GM19043 (cell line): Measurements from ENCODE around the gene MYO1E.
"Not testable (repeated sequence)": the region's sequence is repeated elsewhere in the genome, so short reads cannot be mapped to it uniquely, and the experiment has no call there.

Experiments
- ATAC-seq: cut with Tn5 transposase; IDR thresholded peaks from one replicate; pipeline ENCODE4 v1.9.1; 2021; ENCODE audit warnings: low read depth; ENCODE audit not compliant: unreplicated experiment

The MYO1E gene

DNA sequence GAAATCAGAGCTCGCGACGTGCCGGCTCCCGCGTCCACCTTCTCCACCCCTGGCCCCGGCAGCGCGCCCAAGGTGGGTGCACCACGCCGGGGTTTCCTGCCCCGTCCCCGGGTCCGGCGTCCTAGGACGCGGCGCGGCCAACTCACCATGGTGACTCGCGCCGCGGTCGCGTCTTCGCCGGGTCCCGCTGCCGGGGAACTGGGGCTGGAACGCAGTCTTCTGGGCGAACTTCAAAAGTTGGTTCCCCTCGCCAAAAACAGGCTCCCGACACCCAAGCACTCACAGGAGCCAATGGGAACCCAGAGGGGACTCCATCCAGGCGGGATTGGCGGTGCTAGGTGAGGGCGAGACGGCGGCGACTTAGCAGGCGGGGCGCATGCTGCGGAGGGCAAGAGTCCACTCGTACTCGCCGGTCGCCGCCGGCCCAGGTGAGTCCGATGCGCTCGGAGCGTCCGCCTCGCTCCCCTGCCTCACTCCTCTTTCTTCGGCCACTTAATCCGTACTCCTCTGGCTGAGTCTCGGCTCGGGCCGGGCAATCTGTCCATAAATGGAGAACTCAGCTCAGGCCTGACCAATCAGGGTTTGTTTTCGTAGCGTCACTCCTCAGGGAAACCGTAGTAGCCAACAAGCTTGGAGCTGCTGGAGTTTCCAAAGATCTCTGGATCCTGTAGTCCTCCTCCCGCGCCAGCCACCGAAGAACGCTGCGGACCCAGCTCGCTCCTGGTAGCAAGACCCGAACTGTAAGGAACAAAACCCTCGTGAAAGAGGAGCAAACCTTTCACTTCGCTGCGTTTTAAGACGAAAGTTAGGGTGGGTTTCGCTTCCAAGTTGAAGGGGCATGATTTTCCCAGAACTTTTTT is at the start of gene MYO1E:
MYO1E (minus strand) TSS at position 520 of the 860 bp plus-strand sequence; CDS start at position 149, 371 bp downstream.
- peak; percentile 48 for ATAC-seq

DNA sequence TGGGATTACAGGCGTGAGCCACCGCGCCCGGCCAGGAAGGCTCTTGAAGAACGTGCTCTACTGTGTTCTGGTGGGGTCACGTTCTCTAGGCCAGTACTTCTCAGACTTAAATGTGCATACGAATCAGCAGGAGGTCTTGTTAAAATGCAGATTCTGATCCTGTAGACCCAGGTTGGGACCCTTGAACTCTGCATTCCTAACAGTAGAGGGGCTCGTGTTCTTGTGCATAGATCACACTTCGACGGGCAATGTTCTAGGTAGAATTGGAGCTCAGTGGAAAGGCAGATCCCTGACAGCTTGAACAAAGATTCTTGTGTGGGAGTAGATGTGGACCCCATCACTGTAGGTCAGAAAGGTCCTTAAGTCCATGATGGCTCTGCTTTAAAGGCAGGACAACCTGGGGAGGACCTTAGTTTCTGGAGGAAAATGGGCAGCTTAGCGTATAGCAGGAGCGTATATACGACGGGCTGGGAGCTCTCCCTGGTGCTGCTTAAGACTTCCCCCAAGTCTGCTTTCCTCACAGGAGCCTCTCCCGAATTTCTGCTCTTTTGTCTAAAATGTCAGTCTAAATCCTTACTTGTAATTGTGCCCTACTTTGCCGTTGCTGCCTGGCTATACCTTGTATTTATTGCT is 48.4 kb upstream of the MYO1E start:
- ATAC-seq, result no peak

DNA sequence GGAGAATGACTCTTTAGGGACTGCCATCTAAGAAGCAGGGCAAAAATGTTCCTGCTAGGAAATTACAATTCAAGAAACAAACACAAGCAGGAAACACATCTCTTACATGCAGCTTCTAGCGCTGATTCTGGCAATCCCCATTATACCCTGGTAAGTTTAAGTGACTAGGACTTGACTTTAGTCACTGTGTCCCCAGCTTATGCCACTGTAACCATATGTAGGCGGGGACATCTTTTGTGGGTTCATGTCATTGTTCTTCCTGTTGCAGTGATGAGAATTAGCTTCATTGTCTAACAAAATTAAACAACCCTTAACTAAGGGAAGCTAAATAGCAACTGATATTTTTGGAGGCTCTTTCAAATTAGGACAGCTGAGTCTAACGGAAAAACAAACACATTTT is 47.4 kb upstream of the MYO1E start:
- ATAC-seq, result no peak

DNA sequence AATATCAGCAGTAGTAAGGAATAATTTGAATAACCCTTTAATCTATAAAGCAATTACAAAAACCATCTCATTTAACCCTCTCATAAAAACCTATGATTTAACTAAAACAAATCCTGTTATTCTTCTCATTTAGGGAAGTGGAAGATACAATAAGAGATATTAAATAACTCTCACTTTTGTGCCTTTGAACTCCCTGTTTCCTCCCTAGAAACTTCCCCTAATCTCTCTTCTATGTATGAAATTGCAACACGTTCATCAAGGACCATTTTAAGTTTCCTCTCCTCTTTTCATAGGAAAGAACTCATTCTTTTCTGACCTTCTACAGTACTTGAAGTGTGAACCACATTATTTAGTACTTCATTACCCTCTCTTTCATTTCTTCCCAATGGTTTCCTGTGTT is 46.5 kb upstream of the MYO1E start:
- ATAC-seq, result no peak

DNA sequence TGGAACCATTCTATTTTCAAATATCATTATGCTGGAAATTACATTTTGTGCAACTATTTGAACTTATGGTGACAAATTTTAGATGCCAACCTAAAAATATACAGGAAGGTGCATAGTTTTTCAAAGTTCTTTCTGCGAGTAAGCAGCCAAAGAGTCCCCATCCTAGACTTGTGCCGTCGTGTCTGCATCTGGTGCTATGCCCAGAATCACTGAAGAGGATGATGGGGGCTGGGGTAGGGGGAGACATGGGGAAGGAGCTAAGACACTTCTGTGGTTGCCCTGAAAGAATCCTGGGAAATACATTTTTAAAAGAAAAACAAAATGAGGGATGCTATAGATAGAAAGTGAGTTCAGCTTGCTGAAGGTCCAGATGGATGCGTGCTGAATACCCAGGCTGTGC is 44.1 kb upstream of the MYO1E start:
- no peak for ATAC-seq

DNA sequence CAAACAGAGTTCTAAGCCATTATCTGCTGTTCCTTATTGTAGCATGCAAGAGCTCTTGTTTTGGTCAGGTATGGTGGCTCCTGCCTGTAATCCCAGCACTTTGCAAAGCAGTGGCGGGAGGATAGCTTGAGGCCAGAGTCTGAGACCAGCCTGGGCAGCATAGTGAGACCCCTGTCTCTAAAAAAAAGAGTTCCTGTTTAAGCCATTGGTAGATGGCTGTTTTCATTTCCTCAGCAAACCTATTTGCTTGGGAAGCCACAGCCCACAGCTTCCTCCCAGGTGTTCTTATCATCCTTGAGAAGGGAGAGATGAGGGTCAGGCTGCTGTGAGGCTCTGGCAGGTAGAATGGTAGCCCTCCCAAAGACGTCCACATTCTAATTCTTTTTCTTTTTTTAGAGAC is 40.9 kb upstream of the MYO1E start:
- ATAC-seq, result no peak

DNA sequence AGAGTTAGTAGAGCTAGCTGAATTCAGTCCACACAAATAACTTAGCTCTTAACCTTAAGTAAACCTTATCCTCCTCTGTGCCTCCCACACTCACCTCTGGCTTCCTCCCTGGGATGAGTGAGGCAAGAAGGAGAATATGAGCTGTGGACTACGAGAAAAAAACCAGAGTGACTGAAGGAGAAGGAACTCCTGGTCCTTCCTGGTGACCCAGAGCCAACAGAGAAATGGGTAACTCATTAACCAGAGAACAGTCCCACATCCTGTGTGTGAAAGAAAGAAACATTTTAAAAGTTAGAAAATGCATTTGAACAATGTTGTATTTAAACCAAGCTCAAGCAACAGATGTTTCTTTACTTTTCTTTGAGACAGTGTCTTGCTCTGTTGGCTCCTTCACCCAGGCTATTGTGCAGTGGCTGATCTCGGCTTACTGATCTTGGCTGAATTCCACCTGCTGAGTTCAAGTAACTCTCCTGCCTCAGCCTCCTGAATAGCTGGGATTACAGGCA is 37.8 kb upstream of the MYO1E start:
- no peak for ATAC-seq

DNA sequence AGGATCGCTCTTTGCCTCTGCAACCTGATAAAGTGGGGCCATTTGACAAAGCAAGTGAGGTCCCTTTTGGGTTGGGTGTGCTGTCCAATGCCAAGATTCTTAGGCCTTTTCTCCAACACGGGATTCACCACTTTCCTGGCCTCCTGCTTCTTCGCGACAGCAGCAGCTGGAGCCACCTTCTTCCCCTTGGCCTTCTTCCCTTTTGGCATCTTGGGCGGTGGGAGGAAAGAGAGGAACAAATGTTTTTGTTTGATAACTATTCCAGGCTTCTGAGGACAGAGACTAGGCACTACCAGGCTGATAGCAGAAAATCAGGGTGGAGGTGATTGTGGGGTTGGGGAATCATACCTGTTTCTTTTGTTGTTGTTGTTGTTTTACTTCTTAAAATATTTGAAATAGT is 35.3 kb upstream of the MYO1E start:
- no peak for ATAC-seq

DNA sequence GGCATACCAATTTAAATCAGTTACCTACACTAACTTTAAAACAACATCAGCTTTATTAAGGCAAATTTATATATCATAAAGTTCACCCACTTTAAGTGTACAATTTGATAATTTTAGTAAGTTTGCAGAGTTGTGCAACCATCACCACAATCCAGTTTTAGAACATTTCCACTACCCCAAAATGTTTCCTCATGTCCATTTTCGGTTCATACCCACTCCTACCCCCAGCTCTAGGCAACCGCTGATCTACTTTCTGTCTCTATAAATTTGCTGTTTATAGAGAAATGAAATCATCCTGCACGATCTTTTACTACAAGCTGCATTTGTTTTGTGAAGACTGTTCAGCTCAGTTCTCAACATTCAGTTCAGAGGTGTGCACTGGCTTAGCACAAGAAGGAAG is 33.8 kb upstream of the MYO1E start:
- no peak for ATAC-seq

DNA sequence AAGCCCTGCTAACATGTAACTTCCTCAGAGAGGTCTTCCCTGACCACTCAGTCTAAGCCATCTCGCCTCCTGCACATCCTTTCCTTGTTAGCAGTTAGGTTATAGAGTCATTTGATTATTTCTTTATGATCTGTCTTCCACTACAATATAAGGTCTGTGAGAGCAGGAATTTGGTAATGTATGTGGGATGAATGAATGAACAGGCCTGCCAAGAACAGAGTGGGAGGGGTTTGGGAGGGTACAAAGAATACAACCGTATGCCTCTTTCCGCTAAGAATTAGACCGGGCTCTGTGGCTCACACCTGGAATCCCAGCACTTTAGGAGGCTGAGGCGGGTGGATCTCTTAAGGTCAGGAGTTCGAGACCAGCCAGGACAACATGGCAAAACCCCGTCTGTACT is 32.4 kb upstream of the MYO1E start:
- no peak for ATAC-seq

DNA sequence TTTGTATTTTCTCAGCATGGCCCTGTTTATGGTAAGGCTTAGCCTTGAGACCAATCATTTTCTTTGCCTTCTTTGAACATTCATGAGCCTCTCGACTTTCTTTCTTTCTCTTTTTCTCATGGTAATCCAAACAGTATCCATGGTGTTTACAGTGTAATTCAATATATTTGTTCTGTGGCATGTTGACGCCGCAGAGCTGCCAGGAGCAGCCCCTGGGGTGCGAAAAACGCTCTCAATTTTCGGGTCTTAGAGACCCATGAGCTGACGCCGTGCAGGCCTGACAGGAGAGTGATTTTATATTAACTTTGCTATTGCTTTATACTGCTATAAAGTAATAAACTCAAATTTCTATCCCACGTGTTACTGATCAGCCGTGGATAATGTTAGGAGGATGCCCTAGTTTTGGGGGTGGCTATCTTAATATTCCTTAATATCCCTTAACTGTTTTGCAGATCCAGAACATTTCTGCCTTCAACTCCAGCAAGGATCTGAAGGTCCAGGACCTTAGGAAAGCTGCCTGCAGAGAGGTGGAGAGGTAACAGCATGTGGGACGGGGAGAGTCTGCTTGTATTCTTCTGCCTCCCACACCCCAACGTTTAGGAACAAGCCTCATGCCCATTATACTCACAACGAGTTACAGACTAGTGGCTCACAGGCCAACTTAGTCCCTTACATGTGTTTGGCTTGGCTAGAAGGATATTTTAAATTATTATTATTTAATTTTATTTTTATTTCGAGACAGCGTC is 29.3 kb upstream of the MYO1E start:
- ATAC-seq, result no peak

DNA sequence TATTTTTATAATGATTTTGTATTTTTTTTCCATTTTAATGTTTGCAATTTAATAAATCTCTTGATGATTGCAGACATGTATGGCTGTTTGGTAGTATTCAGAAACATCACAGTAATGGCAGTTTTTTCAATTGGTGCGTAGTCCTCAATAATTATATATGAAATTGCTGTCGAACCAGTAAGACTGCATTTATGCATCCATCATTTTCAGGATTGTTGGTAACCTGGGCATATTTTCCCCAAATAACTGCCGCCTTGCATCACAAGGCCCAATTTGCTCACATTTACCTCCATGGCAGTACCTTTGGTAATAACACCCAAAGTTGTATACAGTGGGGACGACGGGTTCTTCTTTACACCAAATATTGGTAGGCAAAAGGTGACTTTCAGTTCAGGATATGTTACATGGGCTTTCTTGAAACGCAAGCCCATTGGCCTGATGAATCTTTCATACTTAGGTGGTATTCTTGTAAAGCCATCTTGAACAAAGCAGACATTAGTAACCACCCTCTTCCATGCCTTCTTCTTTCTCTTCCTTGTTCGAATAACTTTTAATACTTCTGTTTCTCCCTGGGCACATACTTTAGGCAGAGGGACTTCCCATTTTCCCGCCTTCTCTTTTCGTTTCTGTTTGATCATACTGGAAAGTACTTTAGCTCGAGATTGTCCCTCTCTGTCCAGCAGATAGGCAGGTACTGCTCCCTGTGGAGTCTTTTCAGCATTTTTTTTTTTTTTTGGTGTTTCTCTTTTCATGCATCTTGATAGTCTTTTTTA is 28.6 kb upstream of the MYO1E start:
- ATAC-seq, result not testable (repeated sequence)

DNA sequence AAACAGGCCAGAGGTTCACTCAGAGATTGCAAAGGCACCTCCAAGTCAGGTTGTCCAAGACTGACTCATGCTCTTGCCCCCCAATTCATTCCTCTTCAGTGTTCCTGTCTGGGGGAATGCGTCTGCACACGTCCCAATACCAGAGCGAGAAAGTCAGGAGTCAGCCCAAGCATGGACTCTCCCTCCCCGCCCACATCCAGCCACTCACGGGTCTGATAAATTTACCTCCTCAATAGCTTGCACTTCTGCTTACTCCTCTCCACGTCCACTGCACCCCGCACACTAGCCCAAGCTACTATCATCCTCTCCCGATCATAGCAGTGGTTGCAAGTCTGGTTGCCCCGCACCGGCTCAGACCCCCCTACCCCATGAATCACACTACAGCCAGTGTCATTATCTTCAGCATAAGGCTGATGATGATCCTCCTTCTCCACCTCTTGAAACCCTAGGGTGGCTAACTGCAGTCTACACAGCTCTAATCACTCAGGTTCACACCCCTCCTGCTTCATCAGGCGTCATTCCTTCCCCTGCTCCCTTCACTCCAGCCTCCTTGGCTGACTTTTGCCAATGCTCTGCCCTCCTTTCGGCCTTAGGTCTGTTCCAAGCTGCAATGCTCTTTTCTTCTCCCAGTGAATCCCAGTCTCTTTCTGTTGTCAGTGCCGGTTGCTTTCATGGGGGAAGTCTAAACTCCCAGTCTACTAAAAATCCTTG is 27.6 kb upstream of the MYO1E start:
- ATAC-seq, result no peak

DNA sequence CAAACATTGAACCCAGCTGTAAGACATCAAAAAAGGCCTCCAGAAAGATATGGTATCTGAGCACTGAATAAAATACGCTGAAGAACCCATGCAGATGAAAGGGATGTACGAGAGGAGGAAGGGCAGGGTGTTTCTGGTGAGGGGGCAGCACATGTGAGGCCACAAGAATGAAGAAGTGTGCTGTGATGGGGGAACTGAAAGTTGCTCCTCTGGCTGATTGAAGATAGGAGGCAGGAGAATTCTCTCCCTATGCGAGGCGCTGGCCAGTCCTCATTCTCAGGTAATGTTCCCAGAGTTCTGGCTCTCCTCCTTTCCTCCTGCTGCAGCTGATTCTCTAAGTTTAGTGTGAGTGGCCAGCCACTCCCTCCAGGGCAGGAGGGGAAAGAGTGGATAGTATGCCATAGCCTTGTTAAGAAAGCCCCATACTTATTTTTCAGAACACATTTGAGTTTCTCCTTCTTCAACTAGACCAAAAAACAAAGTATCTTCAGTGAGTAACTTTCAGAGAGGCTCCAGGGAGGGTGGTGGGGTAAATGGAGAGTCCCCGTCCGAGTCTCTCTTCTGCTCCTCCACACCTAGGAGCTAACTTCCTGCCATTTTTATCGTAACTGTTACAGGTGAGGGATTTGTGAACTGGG is 26.9 kb upstream of the MYO1E start:
- ATAC-seq, result no peak

DNA sequence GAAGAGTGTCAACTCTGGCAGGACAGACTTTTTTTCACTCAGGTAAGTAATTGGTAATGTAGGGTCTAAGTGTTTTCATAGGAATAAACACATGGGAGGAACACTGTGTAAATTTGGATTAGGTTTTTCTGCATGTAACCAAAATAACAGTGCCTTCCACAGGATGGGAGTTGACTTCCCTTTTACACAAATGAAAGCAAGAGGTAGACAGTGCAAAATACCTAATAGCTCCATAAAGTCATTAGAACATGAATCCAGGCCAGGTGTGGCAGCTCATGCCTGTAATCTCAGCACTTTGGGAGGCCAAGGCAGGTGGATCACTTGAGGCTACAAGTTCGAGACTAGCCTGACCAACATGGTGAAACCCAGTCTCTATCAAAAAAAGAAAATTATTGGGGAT is 25.5 kb upstream of the MYO1E start:
- no peak for ATAC-seq

DNA sequence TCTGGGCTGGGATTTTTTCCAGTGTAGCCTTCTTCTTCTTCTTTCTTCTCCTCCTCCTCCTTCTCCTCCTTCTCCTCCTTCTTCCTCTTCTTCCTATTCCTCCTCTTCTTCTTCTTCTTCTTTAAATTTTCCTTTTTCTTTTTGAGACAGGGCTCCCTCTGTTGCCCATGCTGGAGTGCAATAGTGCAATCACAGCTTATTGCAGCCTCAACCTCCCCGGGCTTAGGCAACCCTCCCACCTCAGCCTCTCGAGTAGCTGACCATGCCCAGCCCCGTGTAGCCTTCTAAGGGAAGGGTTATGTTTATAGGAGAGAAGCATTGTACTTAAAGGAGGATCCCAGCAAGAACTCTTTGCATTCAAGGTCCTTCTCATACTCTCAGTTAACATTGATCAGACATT is 24.0 kb upstream of the MYO1E start:
- ATAC-seq, result no peak

DNA sequence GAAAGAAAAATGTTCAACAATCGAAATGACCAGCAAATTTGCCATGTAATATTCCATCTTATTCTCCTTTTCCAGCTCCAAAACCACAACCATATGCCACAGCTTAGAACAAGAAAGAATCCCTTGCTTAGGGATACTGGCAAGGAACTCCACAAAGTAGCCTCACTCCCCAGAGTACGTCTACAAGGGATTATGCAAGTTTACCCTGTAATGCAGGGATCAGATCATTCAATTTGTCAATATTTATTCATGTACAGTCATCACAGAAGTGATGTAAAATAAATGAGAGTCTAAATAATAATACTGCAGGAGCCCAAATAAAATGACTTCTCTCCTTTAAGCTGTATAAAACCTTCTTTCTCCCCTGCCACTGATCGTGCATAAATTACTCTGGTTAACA is 23.5 kb upstream of the MYO1E start:
- ATAC-seq, result no peak

DNA sequence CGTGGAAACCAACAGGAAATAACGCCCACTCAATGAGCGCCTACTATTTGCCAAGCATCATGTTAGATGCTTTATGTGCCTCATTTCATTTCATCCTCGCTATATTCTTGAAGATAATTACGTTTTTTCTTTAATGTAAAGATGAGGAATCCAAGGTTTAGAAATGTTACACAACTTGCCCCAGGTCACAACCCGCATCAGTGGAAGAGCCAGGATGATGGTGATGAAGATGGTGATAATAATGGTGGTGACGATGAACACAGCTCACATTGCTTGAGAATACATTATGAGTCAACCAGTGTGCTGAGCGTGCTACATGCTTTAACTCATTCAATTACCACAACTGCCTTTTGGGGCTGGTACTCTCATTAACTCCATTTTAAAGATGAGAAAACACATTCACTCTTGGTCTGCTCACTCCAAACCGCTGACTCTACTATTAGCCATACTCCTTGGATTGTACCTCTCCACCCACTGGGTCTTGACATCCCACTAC is 21.5 kb upstream of the MYO1E start:
- no peak for ATAC-seq

DNA sequence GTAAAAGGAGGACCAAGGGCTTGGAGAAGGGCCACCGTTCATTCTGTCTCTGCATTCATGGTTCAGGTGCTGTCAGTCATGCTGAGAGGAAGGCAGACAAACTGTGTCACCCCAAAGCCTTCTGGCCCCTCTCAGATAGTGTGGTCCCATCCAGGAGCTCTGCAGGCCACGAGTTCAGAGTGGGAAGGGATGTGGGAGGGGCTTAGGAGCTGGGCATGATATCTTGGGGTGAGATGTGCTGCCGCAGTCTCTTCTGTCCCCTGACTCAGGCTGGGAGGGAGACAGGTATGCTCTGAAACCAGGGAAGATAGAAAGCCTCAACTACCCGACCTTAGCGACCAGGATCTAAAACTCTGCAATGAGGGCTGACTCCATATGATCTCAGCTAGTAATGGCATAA is 19.6 kb upstream of the MYO1E start:
- no peak for ATAC-seq
